ENCODE measurements around the gene STX18.
"Not testable (repeated sequence)": the region's sequence is repeated elsewhere in the genome, so short reads cannot be mapped to it uniquely, and the experiment has no call there.

STX18 gene

GRCh38 chr4:4506961-4507360 lies 34.9 kb downstream of the STX18 start:
- DNase-seq: no peak

GRCh38 chr4:4505211-4505610 lies 36.6 kb downstream of the STX18 start:
- not testable (repeated sequence) for DNase-seq

GRCh38 chr4:4504783-4505182 lies 37.1 kb downstream of the STX18 start:
- no peak for DNase-seq

GRCh38 chr4:4502694-4503311 lies 39.0 kb downstream of the STX18 start:
- no peak for DNase-seq

- DNase-seq: no peak
Measured at GRCh38 chr4:4501679-4502078, 40.2 kb downstream of the STX18 start.

- DNase-seq: no peak
Measured at GRCh38 chr4:4499438-4500123, 42.3 kb downstream of the STX18 start.

- no peak for DNase-seq
Measured at GRCh38 chr4:4496592-4497372, 45.1 kb downstream of the STX18 start.

- no peak for DNase-seq
Measured at GRCh38 chr4:4494882-4495281, 47.0 kb downstream of the STX18 start.

- DNase-seq: no peak
Measured at GRCh38 chr4:4492161-4492847, 49.5 kb downstream of the STX18 start.

GRCh38 chr4:4491396-4491893 lies 50.4 kb downstream of the STX18 start:
- no peak for DNase-seq

- no peak for DNase-seq
Measured at GRCh38 chr4:4490816-4491215, 51.0 kb downstream of the STX18 start.

- no peak for DNase-seq
Measured at GRCh38 chr4:4490041-4490440, 51.8 kb downstream of the STX18 start.

GRCh38 chr4:4488405-4489404 lies 53.1 kb downstream of the STX18 start:
- DNase-seq: peak; percentile 10

GRCh38 chr4:4486969-4487368 lies 54.9 kb downstream of the STX18 start:
- no peak for DNase-seq

- no peak for DNase-seq
Measured at GRCh38 chr4:4485806-4486205, 56.0 kb downstream of the STX18 start.

- DNase-seq: no peak
Measured at GRCh38 chr4:4481399-4481994, 60.4 kb downstream of the STX18 start.

- no peak for DNase-seq
Measured at GRCh38 chr4:4480685-4481398, 61.0 kb downstream of the STX18 start.

- no peak for DNase-seq
Measured at GRCh38 chr4:4480205-4480604, 61.6 kb downstream of the STX18 start.

GRCh38 chr4:4479366-4479765 lies 62.5 kb downstream of the STX18 start:
- DNase-seq: no peak

GRCh38 chr4:4477796-4478195 lies 64.1 kb downstream of the STX18 start:
- no peak for DNase-seq

GRCh38 chr4:4477391-4477790 lies 64.5 kb downstream of the STX18 start:
- DNase-seq: no peak
